T-helper 2 cell treated with Interferon-gamma antibody and Interleukin-4, amounts not matched to agents 5 μg/mL and 100 μg/mL, for 36 hours (primary cell): Measurements from ENCODE around the gene GRAMD1A.
A peak's percentile ranks its signal among the peaks of the same experiment; 100 is the strongest.
"Not testable (repeated sequence)": the region's sequence is repeated elsewhere in the genome, so short reads cannot be mapped to it uniquely, and the experiment has no call there.

ENCODE experiments used
- DNase-seq: peaks from one replicate; pipeline ENCODE4 v3.0.0; 2021; ENCODE audit warnings: low spot score
- H3K27ac Mint-ChIP-seq: one replicate; pipeline ENCODE4 v1.8.0; 2021; ENCODE audit warnings: mild to moderate bottlenecking, mixed read lengths
- H3K27me3 Mint-ChIP-seq: one replicate; pipeline ENCODE4 v1.8.0; 2021; ENCODE audit warnings: low read depth, mixed read lengths
- H3K36me3 Mint-ChIP-seq: one replicate; pipeline ENCODE4 v1.8.0; 2021; ENCODE audit warnings: low read depth, mixed read lengths
- H3K4me1 Mint-ChIP-seq: one replicate; pipeline ENCODE4 v1.8.0; 2021; ENCODE audit warnings: low read depth, mixed read lengths
- H3K4me3 Mint-ChIP-seq: one replicate; pipeline ENCODE4 v1.8.0; 2022; ENCODE audit warnings: mild to moderate bottlenecking, moderate library complexity, mixed read lengths
- H3K9me3 Mint-ChIP-seq: one replicate; pipeline ENCODE4 v1.8.0; 2021; ENCODE audit warnings: mixed read lengths

The GRAMD1A gene

GRCh38 chr19:34999498-35000337 is at the start of gene GRAMD1A:
TSS of gene GRAMD1A (plus strand) at chr19:35000323. CDS start at chr19:35000479, 156 bp downstream.
- no peaks in the 10 kb centered on the region for H3K27me3 Mint-ChIP-seq
- peak within 1 kb of the TSS; percentile 99 for H3K27ac Mint-ChIP-seq
- no peaks in the 10 kb centered on the region for H3K9me3 Mint-ChIP-seq
- peak; percentile 79 for DNase-seq
- H3K4me1 Mint-ChIP-seq, result peaks cover 51% of the 10 kb centered on the region
- H3K36me3 Mint-ChIP-seq, result peaks cover 12% of the 10 kb centered on the region
- peak within 1 kb of the TSS; percentile 99 for H3K4me3 Mint-ChIP-seq

- DNase-seq, result no peak
- Mint-ChIP-seq H3K36me3 (peaks cover 82% of the 10 kb centered on the region), H3K27ac (no peak overlapping the region), H3K4me1 (no peaks in the 10 kb centered on the region), H3K27me3 (no peaks in the 10 kb centered on the region), H3K4me3 (no peak overlapping the region), H3K9me3 (peaks cover 70% of the 10 kb centered on the region)
Measured at GRCh38 chr19:34953092-34953491, 47.0 kb upstream of the GRAMD1A start.

- Mint-ChIP-seq H3K4me1 (peaks cover 22% of the 10 kb centered on the region), H3K4me3 (no peak overlapping the region), H3K9me3 (peaks cover 86% of the 10 kb centered on the region), H3K27ac (no peak overlapping the region), H3K36me3 (peaks cover 94% of the 10 kb centered on the region), H3K27me3 (no peaks in the 10 kb centered on the region)
- DNase-seq, result no peak
Measured at GRCh38 chr19:34957830-34958751, 42.0 kb upstream of the GRAMD1A start.

GRCh38 chr19:34959021-34959420 is 41.1 kb upstream of the GRAMD1A start:
- Mint-ChIP-seq H3K27ac (no peak overlapping the region), H3K4me1 (peaks cover 25% of the 10 kb centered on the region), H3K4me3 (no peak overlapping the region), H3K9me3 (peaks cover 79% of the 10 kb centered on the region), H3K36me3 (peaks cover 88% of the 10 kb centered on the region), H3K27me3 (no peaks in the 10 kb centered on the region)
- no peak for DNase-seq

- Mint-ChIP-seq H3K27ac (peak overlapping the region; percentile 52), H3K9me3 (peaks cover 74% of the 10 kb centered on the region)
Measured at GRCh38 chr19:34960103-34960805, 39.9 kb upstream of the GRAMD1A start.

GRCh38 chr19:34960940-34961679 is 39.0 kb upstream of the GRAMD1A start:
- DNase-seq, result no peak
- Mint-ChIP-seq H3K27ac (peak overlapping the region; percentile 86), H3K27me3 (no peaks in the 10 kb centered on the region), H3K36me3 (peaks cover 75% of the 10 kb centered on the region), H3K9me3 (peaks cover 72% of the 10 kb centered on the region), H3K4me3 (peak overlapping the region; percentile 28), H3K4me1 (peaks cover 25% of the 10 kb centered on the region)

More at GRCh38 chr19:34960103-34960805, 39.9 kb upstream of the GRAMD1A start:
- H3K27me3 Mint-ChIP-seq, result no peaks in the 10 kb centered on the region
- H3K36me3 Mint-ChIP-seq, result peaks cover 80% of the 10 kb centered on the region
- peak overlapping the region; percentile 48 for H3K4me3 Mint-ChIP-seq
- peaks cover 25% of the 10 kb centered on the region for H3K4me1 Mint-ChIP-seq
- no peak for DNase-seq

- H3K27ac Mint-ChIP-seq, result peak overlapping the region; percentile 86
- H3K4me1 Mint-ChIP-seq, result peaks cover 25% of the 10 kb centered on the region
- H3K36me3 Mint-ChIP-seq, result peaks cover 66% of the 10 kb centered on the region
- H3K4me3 Mint-ChIP-seq, result peak overlapping the region; percentile 92
- H3K9me3 Mint-ChIP-seq, result peaks cover 64% of the 10 kb centered on the region
- DNase-seq, result peak; percentile 17
- H3K27me3 Mint-ChIP-seq, result no peaks in the 10 kb centered on the region
Measured at GRCh38 chr19:34961775-34962686, 38.1 kb upstream of the GRAMD1A start.

- no peak for DNase-seq
- H3K36me3 Mint-ChIP-seq, result peaks cover 59% of the 10 kb centered on the region
- peaks cover 66% of the 10 kb centered on the region for H3K9me3 Mint-ChIP-seq
Measured at GRCh38 chr19:34962687-34963572, 37.2 kb upstream of the GRAMD1A start.

GRCh38 chr19:34963573-34964406 is 36.3 kb upstream of the GRAMD1A start, which contains the start of gene ZNF792:
TSS of gene ZNF792 (minus strand) at chr19:34964229. CDS start at chr19:34963662, 567 bp downstream.
- DNase-seq, result peak; percentile 55
- Mint-ChIP-seq H3K4me1 (peaks cover 25% of the 10 kb centered on the region), H3K27ac (peak within 1 kb of the TSS; percentile 86), H3K27me3 (no peaks in the 10 kb centered on the region), H3K36me3 (peaks cover 50% of the 10 kb centered on the region), H3K9me3 (peaks cover 66% of the 10 kb centered on the region), H3K4me3 (peak within 1 kb of the TSS; percentile 92)

More at GRCh38 chr19:34962687-34963572, 37.2 kb upstream of the GRAMD1A start:
- Mint-ChIP-seq H3K27me3 (no peaks in the 10 kb centered on the region), H3K27ac (peak overlapping the region; percentile 86), H3K4me1 (peaks cover 25% of the 10 kb centered on the region), H3K4me3 (peak overlapping the region; percentile 92)

- H3K36me3 Mint-ChIP-seq, result peaks cover 42% of the 10 kb centered on the region
- peaks cover 25% of the 10 kb centered on the region for H3K4me1 Mint-ChIP-seq
- H3K27me3 Mint-ChIP-seq, result no peaks in the 10 kb centered on the region
- H3K9me3 Mint-ChIP-seq, result peaks cover 61% of the 10 kb centered on the region
- no peak overlapping the region for H3K27ac Mint-ChIP-seq
- peak overlapping the region; percentile 73 for H3K4me3 Mint-ChIP-seq
- no peak for DNase-seq
Measured at GRCh38 chr19:34964598-34964997, 35.5 kb upstream of the GRAMD1A start.

GRCh38 chr19:34965505-34965904 is 34.6 kb upstream of the GRAMD1A start:
- H3K27me3 Mint-ChIP-seq, DNase-seq, H3K27ac Mint-ChIP-seq: not testable (repeated sequence)
- peaks cover 22% of the 10 kb centered on the region for H3K4me1 Mint-ChIP-seq
- peaks cover 33% of the 10 kb centered on the region for H3K36me3 Mint-ChIP-seq
- H3K9me3 Mint-ChIP-seq, result peaks cover 60% of the 10 kb centered on the region
- H3K4me3 Mint-ChIP-seq, result peak overlapping the region; percentile 54
